Measurements from ENCODE around the gene HEXD.

- no peak for TF ChIP-seq CTCF (IDR thresholded peaks at IDR 0.05; ENCODE audit: borderline replicate concordance, extremely low read depth, low read length, poor library complexity, severe bottlenecking)
- no peak for TF ChIP-seq EZH2 (IDR thresholded peaks at IDR 0.05; ENCODE audit: borderline replicate concordance, low read depth, low read length, severe bottlenecking)
Observed at GRCh38 chr17:82468692-82469091, 50.5 kb downstream of the HEXD start.

All from DND-41 (cell line).